Hepatocyte (in vitro differentiated cells): ENCODE results near the gene DYNC1I1. TPM values are rescaled to one million over a fixed set of nuclear protein-coding genes. Genes with fewer than 3 reads are reported as not detected.

Experiments
- DNase-seq: peaks from one replicate; pipeline ENCODE4 v3.0.0-alpha.2; 2016; ENCODE audit warnings: low spot score
- H2AFZ ChIP-seq: fragments of 200-600 bp; sonication (generic); 2 replicates; pipeline ENCODE4 v1.6.0; 2016; ENCODE audit warnings: antibody characterized with exemption, mild to moderate bottlenecking
- H3K27ac ChIP-seq: fragments of 200-600 bp; sonication (generic); 2 replicates; pipeline ENCODE4 v1.5.1; 2016; ENCODE audit warnings: mild to moderate bottlenecking
- H3K27me3 ChIP-seq: fragments of 200-600 bp; sonication (generic); 2 replicates; pipeline ENCODE4 v1.6.1; 2016
- H3K36me3 ChIP-seq: fragments of 200-600 bp; sonication (generic); replicated peaks from 2 replicates; pipeline ENCODE4 v1.5.1; 2016; ENCODE audit warnings: low read depth; ENCODE audit not compliant: insufficient read depth
- H3K4me1 ChIP-seq: fragments of 200-600 bp; sonication (generic); 2 replicates; pipeline ENCODE4 v1.5.1; 2016; ENCODE audit warnings: mild to moderate bottlenecking, moderate library complexity; ENCODE audit not compliant: insufficient read depth
- H3K4me2 ChIP-seq: fragments of 200-600 bp; sonication (generic); 2 replicates; pipeline ENCODE4 v1.6.0; 2016
- H3K4me3 ChIP-seq: fragments of 200-600 bp; sonication (generic); 2 replicates; pipeline ENCODE4 v1.5.1; 2016; ENCODE audit warnings: mild to moderate bottlenecking
- H3K79me2 ChIP-seq: fragments of 200-600 bp; sonication (generic); 2 replicates; pipeline ENCODE4 v1.6.0; 2017; ENCODE audit warnings: mild to moderate bottlenecking
- H3K9me2 ChIP-seq: fragments of 200-600 bp; sonication (generic); replicated peaks from 2 replicates; pipeline ENCODE4 v1.6.0; 2017; ENCODE audit warnings: mild to moderate bottlenecking; ENCODE audit not compliant: insufficient read depth
- H3K9me3 ChIP-seq: fragments of 200-600 bp; sonication (generic); 2 replicates; pipeline ENCODE4 v1.5.1; 2016; ENCODE audit warnings: low read depth, mild to moderate bottlenecking
- H4K20me1 ChIP-seq: fragments of 200-600 bp; sonication (generic); 2 replicates; pipeline ENCODE4 v1.6.0; 2016; ENCODE audit warnings: mild to moderate bottlenecking; ENCODE audit not compliant: insufficient read depth, poor library complexity, severe bottlenecking
- CTCF ChIP-seq: fragments of 200-600 bp; sonication (generic); IDR thresholded peaks from 2 replicates; pipeline ENCODE4 v1.5.1; 2016; ENCODE audit warnings: antibody characterized with exemption, mild to moderate bottlenecking; ENCODE audit not compliant: poor library complexity
- EZH2 ChIP-seq: fragments of 200-600 bp; sonication (generic); IDR thresholded peaks from 2 replicates; pipeline ENCODE4 v1.6.1; 2016; ENCODE audit warnings: antibody characterized with exemption, mild to moderate bottlenecking, borderline replicate concordance
- EZH2phosphoT487 ChIP-seq: fragments of 200-600 bp; sonication (generic); IDR thresholded peaks from one replicate; pipeline ENCODE4 v1.6.1; 2018; ENCODE audit warnings: antibody characterized with exemption, mild to moderate bottlenecking, low read depth, moderate library complexity; ENCODE audit not compliant: unreplicated experiment, severe bottlenecking
- WGBS: methylation state at CpG from one replicate; pipeline ENCODE4 v1.1.6; 2016; ENCODE audit warnings: low lambda C conversion rate; ENCODE audit errors: missing lambda C conversion rate; 5-methylcytosine and 5-hydroxymethylcytosine counted together
- polyA plus RNA-seq: library from polyadenylated mRNA; unstranded; fragments of >200 nt; fragmentation: Nextera tagmentation; extraction: Ambion mirVana; gene quantifications from 2 replicates; pipeline ENCODE4 v1.2.1, GENCODE V29; 2016
- total RNA-seq: library from RNA; depleted of rRNA; stranded (reverse); fragments of >200 nt; gene quantifications from 2 replicates; pipeline ENCODE4 v1.2.3, GENCODE V29; 2014

DYNC1I1 gene
- total and polyA plus RNA-seq, 2 experiments from 2014 or later = 2.5 to 3.7 TPM

- Histone ChIP-seq H3K4me3 (no peak overlapping the region), H3K79me2 (no peaks in the 10 kb centered on the region), H3K9me3 (no peaks in the 10 kb centered on the region), H3K9me2 (no peaks in the 10 kb centered on the region), H3K4me2 (no peak overlapping the region), H2AFZ (no peak overlapping the region), H3K27me3 (no peaks in the 10 kb centered on the region), H3K27ac (no peak overlapping the region), H3K4me1 (no peaks in the 10 kb centered on the region), H3K36me3 (no peaks in the 10 kb centered on the region), H4K20me1 (no peaks in the 10 kb centered on the region)
- no peak for DNase-seq
- TF ChIP-seq EZH2 (no peak), CTCF (no peak), EZH2phosphoT487 (no peak)
- 92% methylated on average over 6 of the region's 6 CpGs for WGBS
Observed at GRCh38 chr7:95817866-95818640, 45.7 kb downstream of the DYNC1I1 start.

GRCh38 chr7:95820778-95821177, 48.4 kb downstream of the DYNC1I1 start:
- Histone ChIP-seq H3K4me2 (no peak overlapping the region), H3K9me2 (no peaks in the 10 kb centered on the region), H4K20me1 (no peaks in the 10 kb centered on the region), H3K79me2 (no peaks in the 10 kb centered on the region), H3K36me3 (no peaks in the 10 kb centered on the region), H3K4me3 (no peak overlapping the region), H3K9me3 (no peaks in the 10 kb centered on the region), H2AFZ (no peak overlapping the region), H3K4me1 (no peaks in the 10 kb centered on the region), H3K27ac (no peak overlapping the region), H3K27me3 (no peaks in the 10 kb centered on the region)
- no peak for TF ChIP-seq EZH2phosphoT487
- TF ChIP-seq CTCF = no peak
- TF ChIP-seq EZH2 = no peak
- DNase-seq = no peak
- WGBS = 89% methylated on average over 7 of the region's 7 CpGs

GRCh38 chr7:95822717-95823116, 50.4 kb downstream of the DYNC1I1 start:
- 61% methylated on average over 3 of the region's 3 CpGs for WGBS
- no peak overlapping the region for H2AFZ ChIP-seq

More at GRCh38 chr7:95822717-95823116, 50.4 kb downstream of the DYNC1I1 start:
- TF ChIP-seq EZH2 (no peak), EZH2phosphoT487 (no peak), CTCF (no peak)
- no peaks in the 10 kb centered on the region for H3K9me2 ChIP-seq
- no peaks in the 10 kb centered on the region for H3K27me3 ChIP-seq
- no peak overlapping the region for H3K4me2 ChIP-seq
- H3K9me3 ChIP-seq = no peaks in the 10 kb centered on the region
- H3K4me1 ChIP-seq = no peaks in the 10 kb centered on the region
- no peak for DNase-seq
- H3K27ac ChIP-seq = no peak overlapping the region
- H3K79me2 ChIP-seq = no peaks in the 10 kb centered on the region
- no peaks in the 10 kb centered on the region for H4K20me1 ChIP-seq
- H3K4me3 ChIP-seq = no peak overlapping the region
- H3K36me3 ChIP-seq = no peaks in the 10 kb centered on the region
